SU-DHL-6 (cell line): ENCODE data around the gene AGBL4.

Experiments
- H2AFZ ChIP-seq: fragments of 200-600 bp; sonication (generic); 2 replicates; pipeline ENCODE4 v1.6.1; 2014; ENCODE audit warnings: low read depth, mild to moderate bottlenecking, moderate library complexity, mixed read lengths, antibody characterized with exemption, low read length; ENCODE audit not compliant: severe bottlenecking
- H3F3A ChIP-seq: fragments of 200-600 bp; shearing (Covaris generic); 2 replicates; pipeline ENCODE4 v1.6.0; 2016; ENCODE audit warnings: antibody characterized with exemption, mild to moderate bottlenecking; ENCODE audit not compliant: insufficient read depth
- H3K27ac ChIP-seq: fragments of 200-600 bp; sonication (generic); 2 replicates; pipeline ENCODE4 v1.5.1; 2016; ENCODE audit warnings: low read depth, mild to moderate bottlenecking, low read length, moderate library complexity, mixed read lengths
- H3K27me3 ChIP-seq: fragments of 200-600 bp; sonication (generic), shearing (Covaris generic); 2 replicates; pipeline ENCODE4 v1.6.0; 2014; ENCODE audit warnings: mild to moderate bottlenecking, low read length
- H3K36me3 ChIP-seq: fragments of 200-600 bp; sonication (generic); 2 replicates; pipeline ENCODE4 v1.6.1; 2014; ENCODE audit warnings: mild to moderate bottlenecking, low read length, mixed read lengths
- H3K4me2 ChIP-seq: fragments of 300-600, 200-600 bp; shearing (Covaris generic), sonication (generic); 2 replicates; pipeline ENCODE4 v1.6.0; 2014; ENCODE audit warnings: low read length, low read depth, mild to moderate bottlenecking; ENCODE audit not compliant: poor library complexity, severe bottlenecking
- H3K4me3 ChIP-seq: fragments of 200-600 bp; sonication (generic); 2 replicates; pipeline ENCODE4 v1.5.1; 2014; ENCODE audit warnings: antibody characterized with exemption, low read length, mild to moderate bottlenecking, mixed read lengths; ENCODE audit not compliant: insufficient read depth, poor library complexity, severe bottlenecking
- H3K79me2 ChIP-seq: fragments of 200-600 bp; sonication (generic); 2 replicates; pipeline ENCODE4 v1.6.1; 2014; ENCODE audit warnings: mild to moderate bottlenecking, low read length, moderate library complexity; ENCODE audit not compliant: insufficient read depth
- H3K9ac ChIP-seq: fragments of 200-600 bp; sonication (generic); 2 replicates; pipeline ENCODE4 v1.7.0; 2014; ENCODE audit warnings: mild to moderate bottlenecking, low read length
- H3K9me2 ChIP-seq: fragments of 200-600 bp; sonication (generic); replicated peaks from 2 replicates; pipeline ENCODE4 v1.6.1; 2014; ENCODE audit warnings: low read length; ENCODE audit not compliant: insufficient read depth
- H3K9me3 ChIP-seq: fragments of 200-600 bp; sonication (generic); 2 replicates; pipeline ENCODE4 v1.6.1; 2014; ENCODE audit warnings: low read length, mixed read lengths; ENCODE audit not compliant: insufficient read depth
- H4K20me1 ChIP-seq: fragments of 200-600 bp; sonication (generic); 2 replicates; pipeline ENCODE4 v1.6.1; 2014; ENCODE audit warnings: low read depth, mild to moderate bottlenecking, antibody characterized with exemption, low read length, moderate library complexity, mixed read lengths
- CTCF ChIP-seq: fragments of 200-600 bp; sonication (generic); IDR thresholded peaks from one replicate; pipeline ENCODE4 v1.5.1; 2017; ENCODE audit warnings: antibody characterized with exemption, mild to moderate bottlenecking, low read length, moderate library complexity; ENCODE audit not compliant: insufficient read depth, poor library complexity, severe bottlenecking
- EZH2phosphoT487 ChIP-seq: fragments of 200-600 bp; sonication (generic), shearing (Covaris generic); conservative IDR thresholded peaks from 2 replicates; pipeline ENCODE4 v1.6.1; 2018; ENCODE audit warnings: mild to moderate bottlenecking, antibody characterized with exemption, low read length, moderate library complexity, mixed read lengths

Gene AGBL4

GRCh38 chr1:49408346-49408745, 615.4 kb downstream of the AGBL4 start:
- no peaks in the 10 kb centered on the region for H3K79me2 ChIP-seq
- no peaks in the 10 kb centered on the region for H4K20me1 ChIP-seq
- no peak overlapping the region for H2AFZ ChIP-seq
- H3K9ac ChIP-seq = no peak overlapping the region
- no peaks in the 10 kb centered on the region for H3K27me3 ChIP-seq
- H3K4me2 ChIP-seq = no peak overlapping the region
- H3K9me2 ChIP-seq = no peaks in the 10 kb centered on the region
- no peaks in the 10 kb centered on the region for H3K9me3 ChIP-seq
- no peak overlapping the region for H3K27ac ChIP-seq
- no peaks in the 10 kb centered on the region for H3F3A ChIP-seq
- no peaks in the 10 kb centered on the region for H3K36me3 ChIP-seq
- no peak overlapping the region for H3K4me3 ChIP-seq
- TF ChIP-seq CTCF (no peak), EZH2phosphoT487 (no peak)

- Histone ChIP-seq H3K79me2 (no peaks in the 10 kb centered on the region), H3K36me3 (no peaks in the 10 kb centered on the region), H3K9ac (no peak overlapping the region), H3K27ac (no peak overlapping the region), H3K4me2 (no peak overlapping the region), H3K27me3 (no peaks in the 10 kb centered on the region), H3F3A (no peaks in the 10 kb centered on the region), H2AFZ (no peak overlapping the region), H3K9me3 (no peaks in the 10 kb centered on the region), H3K4me3 (no peak overlapping the region), H4K20me1 (no peaks in the 10 kb centered on the region), H3K9me2 (no peaks in the 10 kb centered on the region; the same call in 1 of the 2 replicates)
- TF ChIP-seq CTCF (no peak), EZH2phosphoT487 (no peak)
Observed at GRCh38 chr1:49397086-49397485, 626.7 kb downstream of the AGBL4 start.

- H3F3A ChIP-seq = no peaks in the 10 kb centered on the region
- H4K20me1 ChIP-seq = no peaks in the 10 kb centered on the region
- H3K79me2 ChIP-seq = no peaks in the 10 kb centered on the region
- no peaks in the 10 kb centered on the region for H3K9me2 ChIP-seq
- H3K4me2 ChIP-seq = no peak overlapping the region
- H3K27ac ChIP-seq = no peak overlapping the region
- TF ChIP-seq CTCF (no peak), EZH2phosphoT487 (no peak)
- no peak overlapping the region for H3K9ac ChIP-seq
- H3K4me3 ChIP-seq = no peak overlapping the region
- no peaks in the 10 kb centered on the region for H3K36me3 ChIP-seq
- no peak overlapping the region for H2AFZ ChIP-seq
- H3K27me3 ChIP-seq = no peaks in the 10 kb centered on the region
- no peaks in the 10 kb centered on the region for H3K9me3 ChIP-seq
Observed at GRCh38 chr1:49394200-49394599, 629.6 kb downstream of the AGBL4 start.
